Tibial nerve (tissue), 3 donors: ENCODE results near the gene DDC.

ENCODE experiments used
- POLR2A ChIP-seq, 2 donors: fragments of 450-650 bp; IDR thresholded peaks; one replicate each; pipeline ENCODE4 v1.6.1; 2017; ENCODE audit warnings: antibody characterized with exemption in 2 of 2, mild to moderate bottlenecking in 2 of 2, moderate library complexity in 2 of 2
- TF ChIP-seq, protein P1 (sequence below), 5 experiments: fragments of 200-600 bp in 3 of 5; fragments of 450-650 bp in 2 of 5; sonication (generic) in 3 of 5; IDR thresholded peaks; one replicate each; pipeline ENCODE4 v1.5.1; 2016 to 2019; ENCODE audit warnings: antibody characterized with exemption in 5 of 5, mild to moderate bottlenecking in 3 of 5, moderate library complexity in 2 of 5

DNA sequence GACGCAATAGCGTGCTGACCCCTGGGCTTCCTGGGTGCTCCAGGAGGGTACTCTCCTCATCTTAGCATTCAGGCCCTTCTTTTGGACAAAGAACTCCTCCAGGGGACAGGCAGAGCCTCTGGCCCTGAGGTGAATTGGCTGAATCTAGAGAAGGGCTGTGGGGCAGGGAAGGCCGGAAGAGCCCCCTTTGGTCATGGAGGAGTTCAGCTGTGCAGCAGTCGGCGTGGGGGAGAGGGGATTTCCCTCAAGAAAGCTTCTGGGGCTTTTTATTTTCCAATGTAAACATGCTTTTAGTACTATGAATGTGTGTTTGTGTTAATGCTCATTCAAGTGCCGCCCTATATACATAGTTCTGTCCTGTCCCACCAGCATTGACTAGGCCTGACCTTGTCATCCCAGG, 153.9 kb downstream of the DDC start:
- TF ChIP-seq, protein P1, sequence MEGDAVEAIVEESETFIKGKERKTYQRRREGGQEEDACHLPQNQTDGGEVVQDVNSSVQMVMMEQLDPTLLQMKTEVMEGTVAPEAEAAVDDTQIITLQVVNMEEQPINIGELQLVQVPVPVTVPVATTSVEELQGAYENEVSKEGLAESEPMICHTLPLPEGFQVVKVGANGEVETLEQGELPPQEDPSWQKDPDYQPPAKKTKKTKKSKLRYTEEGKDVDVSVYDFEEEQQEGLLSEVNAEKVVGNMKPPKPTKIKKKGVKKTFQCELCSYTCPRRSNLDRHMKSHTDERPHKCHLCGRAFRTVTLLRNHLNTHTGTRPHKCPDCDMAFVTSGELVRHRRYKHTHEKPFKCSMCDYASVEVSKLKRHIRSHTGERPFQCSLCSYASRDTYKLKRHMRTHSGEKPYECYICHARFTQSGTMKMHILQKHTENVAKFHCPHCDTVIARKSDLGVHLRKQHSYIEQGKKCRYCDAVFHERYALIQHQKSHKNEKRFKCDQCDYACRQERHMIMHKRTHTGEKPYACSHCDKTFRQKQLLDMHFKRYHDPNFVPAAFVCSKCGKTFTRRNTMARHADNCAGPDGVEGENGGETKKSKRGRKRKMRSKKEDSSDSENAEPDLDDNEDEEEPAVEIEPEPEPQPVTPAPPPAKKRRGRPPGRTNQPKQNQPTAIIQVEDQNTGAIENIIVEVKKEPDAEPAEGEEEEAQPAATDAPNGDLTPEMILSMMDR (IDR thresholded peaks at IDR 0.05), result no peak
- TF ChIP-seq POLR2A (IDR thresholded peaks at IDR 0.05), result no peak
